NCI-H146 treated with DMSO at 0.1 percent for 48 hours (cell line): ENCODE data around the gene C5orf15.
A peak's percentile ranks its signal among the peaks of the same experiment; 100 is the strongest.
"Not testable (repeated sequence)": the region's sequence is repeated elsewhere in the genome, so short reads cannot be mapped to it uniquely, and the experiment has no call there.

Source experiments
- DNase-seq: peaks from one replicate; lab custom pipeline; 2025; ENCODE audit not compliant: unreplicated experiment; lab: John Stamatoyannopoulos, UW

C5orf15 gene

DNA sequence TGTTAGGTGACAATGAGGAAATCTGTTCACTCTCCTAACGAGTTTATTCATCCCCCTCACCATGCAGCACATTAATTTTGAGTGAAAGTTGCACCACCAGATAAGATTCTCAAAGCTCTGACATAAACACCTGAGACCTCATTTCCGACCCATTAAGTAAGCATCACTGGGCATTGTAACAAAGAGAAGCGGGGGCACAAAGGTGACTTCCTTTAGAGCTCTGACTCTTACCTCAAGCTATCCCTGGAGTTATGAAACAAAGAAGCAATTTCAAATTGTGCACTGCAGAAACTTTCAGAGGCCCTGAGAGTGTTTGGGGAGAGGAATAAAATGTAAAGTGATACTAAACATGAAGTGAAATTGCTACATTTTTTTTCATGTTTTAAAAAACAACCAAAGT, 29.5 kb downstream of the C5orf15 start:
- DNase-seq, result peak; percentile 7

DNA sequence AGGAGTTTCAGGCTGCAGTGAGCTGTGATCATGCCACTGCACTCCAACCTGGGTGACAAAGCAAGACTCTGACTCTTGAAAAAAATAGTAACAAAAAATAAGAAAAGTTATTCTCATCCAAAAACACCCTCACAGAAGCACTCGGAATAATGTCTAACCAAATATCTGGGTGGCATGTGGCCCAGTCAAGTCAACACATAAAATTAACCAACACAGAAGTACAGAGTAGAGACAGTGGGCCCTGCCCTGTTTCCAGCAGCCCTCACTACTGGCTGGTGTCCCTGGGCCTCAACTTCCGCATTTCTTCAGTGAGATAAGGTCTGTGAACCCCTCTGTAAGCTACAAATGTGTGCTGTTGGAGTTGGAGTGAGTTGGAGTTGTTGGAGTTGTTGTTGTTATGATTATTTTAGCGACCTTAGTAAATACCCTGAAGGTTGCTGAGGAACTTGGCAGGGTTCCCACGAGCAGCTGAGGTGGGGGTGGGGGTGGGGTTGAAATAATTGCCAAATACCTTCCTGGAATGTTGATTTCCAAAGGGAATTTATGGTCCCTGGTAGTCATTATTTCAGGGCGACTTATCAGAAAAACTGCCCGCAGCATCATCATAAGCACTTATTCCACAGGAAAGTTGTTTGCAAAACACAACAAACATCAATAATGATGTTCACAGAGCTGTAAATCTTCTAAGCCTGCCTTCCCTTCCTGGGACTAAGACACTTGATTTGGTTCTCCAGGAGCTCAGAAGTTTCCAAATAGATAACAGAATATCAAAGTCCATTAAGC, 30.2 kb downstream of the C5orf15 start:
- no peak for DNase-seq

DNA sequence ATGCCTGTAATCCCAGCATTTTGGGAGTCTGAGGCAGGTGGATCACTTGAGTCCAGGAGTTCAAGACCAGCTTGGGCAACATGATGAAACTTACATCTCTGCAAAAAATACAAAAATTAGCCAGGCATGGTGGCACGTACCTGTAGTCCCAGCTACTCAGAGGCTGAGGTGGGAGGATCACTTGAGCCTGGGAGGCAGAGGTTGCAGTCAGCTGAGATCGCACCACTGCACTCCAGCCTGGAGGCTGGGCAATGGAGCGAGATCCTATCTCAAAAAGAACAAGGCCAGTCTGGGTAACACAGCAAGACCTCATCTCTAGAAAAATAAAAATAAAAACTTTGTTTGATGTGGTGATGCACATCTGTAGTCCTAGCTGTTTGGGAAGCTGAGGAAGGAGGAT, 30.8 kb downstream of the C5orf15 start:
- DNase-seq, result not testable (repeated sequence)

DNA sequence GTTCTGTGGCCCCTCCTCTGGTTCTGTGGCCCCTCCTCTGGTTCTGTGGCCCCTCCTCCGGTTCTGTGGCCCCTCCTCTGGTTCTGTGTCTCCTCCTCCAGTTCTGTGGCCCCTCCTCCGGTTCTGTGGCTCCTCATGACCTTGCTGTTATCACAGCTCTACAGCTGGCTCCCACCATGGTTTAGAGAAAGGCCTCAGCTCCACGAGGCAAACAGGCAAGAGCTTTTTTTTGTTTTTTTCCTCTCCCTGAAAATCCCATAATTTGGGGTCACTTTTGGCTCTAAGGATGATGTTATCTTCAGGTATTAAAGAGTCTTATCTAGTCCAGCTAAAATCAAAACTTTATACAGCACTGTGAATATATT, 31.8 kb downstream of the C5orf15 start:
- no peak for DNase-seq

DNA sequence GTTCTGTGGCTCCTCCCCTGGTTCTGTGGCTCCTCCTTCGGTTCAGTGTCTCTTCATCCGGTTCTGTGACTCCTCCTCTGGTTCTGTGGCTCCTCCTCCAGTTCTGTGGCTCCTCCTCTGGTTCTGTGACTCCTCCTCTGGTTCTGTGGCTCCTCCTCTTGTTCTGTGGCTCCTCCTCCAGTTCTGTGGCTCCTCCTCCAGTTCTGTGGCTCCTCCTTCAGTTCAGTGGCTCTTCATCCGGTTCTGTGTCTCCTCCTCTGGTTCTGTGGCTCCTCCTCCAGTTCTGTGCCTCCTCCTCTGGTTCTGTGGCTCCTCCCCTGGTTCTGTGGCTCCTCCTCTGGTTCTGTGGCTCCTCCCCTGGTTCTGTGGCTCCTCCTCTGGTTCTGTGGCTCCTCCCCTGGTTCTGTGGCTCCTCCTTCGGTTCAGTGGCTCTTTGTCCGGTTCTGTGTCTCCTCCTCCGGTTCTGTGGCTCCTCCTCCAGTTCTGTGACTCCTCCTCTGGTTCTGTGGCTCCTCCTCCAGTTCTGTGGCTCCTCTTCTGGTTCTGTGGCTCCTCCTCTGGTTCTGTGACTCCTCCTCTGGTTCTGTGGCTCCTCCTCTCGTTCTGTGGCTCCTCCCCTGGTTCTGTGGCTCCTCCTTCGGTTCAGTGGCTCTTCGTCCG, 32.3 kb downstream of the C5orf15 start:
- DNase-seq, result not testable (repeated sequence)

DNA sequence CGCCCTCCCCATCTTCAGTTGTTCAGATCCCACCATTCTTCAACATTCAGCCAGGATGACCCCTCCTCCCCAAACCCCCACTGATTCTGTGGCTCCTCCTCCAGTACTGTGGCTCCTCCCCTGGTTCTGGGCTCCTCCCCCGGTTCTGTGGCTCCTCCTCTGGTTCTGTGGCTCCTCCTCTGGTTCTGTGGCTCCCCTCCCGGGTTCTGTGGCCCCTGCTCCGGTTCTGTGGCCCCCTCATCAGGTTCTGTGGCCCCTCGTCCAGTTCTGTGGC, 32.8 kb downstream of the C5orf15 start:
- DNase-seq, result no peak

DNA sequence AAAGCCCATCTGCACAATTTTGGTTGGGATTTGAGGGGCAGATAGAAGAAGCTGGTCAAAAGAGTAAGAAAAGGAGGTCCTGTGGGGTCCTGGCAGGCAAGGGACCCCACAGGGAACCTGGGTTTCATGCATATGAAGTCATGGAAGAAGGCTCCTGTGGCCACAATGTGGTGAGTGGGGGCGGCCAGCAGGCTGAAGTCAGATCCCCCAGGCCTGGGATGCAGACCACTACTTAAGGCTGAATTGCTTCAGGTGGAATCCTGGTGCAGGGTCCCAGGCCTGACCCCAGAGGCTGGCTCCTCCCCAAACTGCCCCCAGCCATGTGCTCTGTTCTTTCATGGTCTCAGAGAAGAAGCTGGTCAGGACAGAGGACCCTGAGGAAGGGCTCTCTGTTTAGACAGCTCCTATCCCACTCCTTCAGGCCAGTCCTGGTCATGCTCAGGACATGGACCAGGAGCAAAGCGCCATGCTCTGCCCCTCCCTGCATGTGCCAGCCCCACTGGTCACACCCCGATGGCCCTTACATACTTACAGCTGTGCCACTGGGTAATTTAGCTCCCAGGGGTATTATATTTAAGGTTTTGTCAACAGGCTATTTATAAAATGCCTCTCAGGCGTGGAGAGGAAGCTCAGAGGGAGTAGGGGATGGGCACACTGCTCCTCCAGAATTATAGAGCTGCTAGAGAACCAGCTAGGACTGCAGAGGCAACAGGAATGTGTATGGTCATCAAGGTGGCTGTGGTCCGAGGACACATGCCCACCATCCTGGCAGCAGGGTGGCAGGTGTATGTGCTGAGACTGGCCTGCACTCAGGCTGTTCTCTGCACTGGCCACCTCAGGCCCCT, 33.4 kb downstream of the C5orf15 start:
- DNase-seq, result no peak

DNA sequence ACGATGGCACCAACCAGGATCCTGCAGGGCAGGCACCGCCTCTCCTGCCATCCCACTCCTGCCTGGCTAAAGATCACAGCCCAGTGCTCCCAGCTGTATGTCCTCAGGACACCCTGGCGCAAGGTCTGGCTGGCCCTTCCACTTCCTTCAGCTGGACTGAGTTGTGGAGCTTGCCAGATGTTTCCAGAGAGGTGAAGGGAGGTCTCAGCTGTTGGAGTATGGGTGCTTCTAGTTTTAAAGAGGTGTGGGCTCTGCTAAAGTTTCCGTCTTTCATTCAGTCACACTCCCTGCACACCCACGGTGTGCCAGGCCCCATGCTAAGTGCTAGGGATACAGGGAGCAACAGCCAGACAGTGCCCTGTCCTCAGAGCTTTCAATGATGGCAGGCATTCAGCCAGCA, 34.1 kb downstream of the C5orf15 start:
- no peak for DNase-seq

DNA sequence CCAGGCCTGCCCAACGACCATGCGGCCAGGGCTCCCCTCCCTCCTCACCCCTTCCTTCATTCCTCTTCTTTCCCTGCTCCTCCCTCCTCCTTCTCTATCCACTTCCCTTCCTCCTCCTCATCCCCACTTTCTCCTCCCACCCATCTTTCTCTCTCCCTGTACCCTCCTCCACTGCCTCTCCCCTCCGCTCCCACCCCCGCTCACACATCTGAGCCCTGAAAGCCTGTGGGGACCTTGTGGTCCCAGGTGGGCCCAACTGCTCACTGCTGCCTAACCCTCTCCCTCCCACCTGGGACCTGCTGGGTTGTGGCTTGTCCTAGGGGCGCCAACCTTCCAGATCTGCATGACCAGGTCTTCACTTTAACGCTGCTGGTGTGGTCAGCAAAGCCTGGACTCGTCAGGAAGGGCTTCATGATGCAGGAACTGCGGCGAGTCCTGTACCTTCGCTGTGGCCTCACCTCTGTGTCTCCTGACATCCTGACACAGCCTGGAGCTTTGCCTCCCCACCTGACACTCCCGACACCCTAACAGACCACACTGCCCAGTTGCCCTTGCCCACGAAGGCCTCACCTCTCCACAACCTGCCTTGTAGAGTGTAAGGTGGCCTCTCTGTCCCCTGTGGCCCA, 34.6 kb downstream of the C5orf15 start:
- no peak for DNase-seq

DNA sequence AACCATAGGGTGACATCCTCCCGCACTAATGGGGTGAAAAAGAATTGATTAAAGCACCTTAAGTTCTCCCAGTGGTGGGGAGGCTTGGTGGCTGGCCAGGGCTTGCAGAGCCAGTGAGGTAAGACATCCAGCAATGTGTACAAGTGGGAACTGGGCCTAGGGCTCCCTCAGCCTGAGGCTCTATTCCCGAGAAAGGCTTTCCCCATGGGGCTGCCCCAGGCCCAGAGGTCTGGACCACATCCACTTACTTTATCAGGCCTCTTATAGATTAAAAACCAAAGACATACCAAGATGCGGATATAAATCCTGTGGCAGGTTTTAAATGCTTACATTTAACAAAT, 35.3 kb downstream of the C5orf15 start:
- DNase-seq, result no peak

DNA sequence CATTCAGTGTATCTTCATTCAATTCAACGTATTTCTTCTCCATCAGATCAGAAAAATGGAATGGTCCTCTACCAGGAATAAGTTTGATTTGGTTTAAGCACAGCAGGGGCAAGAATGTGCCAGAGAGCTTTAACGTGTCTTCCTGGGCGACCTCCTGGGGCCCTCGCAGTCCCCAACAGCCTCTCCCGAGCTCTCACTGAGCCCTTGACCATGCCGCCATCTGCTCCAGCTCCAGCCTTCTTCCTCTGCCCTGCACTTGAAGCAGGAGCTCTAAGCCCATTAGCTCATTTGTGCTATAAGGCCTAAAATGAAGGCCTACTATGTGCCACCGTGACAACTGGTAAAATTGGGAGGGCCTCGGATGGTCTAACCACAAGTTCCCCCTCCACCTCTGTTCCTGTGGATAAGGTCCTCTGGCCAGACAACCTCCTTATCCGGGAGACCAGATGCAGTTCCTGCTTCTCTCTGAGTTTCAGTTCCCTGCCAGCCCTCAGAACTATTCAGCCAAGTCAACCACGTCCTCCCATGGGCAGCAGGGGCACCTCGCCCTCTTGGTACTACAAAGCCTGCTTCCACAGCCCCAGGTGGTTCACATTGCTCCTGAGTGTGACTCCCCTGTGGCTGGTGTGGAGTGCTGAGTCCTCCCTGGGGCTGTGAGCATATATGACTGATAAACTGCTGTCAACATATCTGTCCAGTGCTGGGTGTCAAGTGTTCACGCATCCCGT, 35.8 kb downstream of the C5orf15 start:
- no peak for DNase-seq

DNA sequence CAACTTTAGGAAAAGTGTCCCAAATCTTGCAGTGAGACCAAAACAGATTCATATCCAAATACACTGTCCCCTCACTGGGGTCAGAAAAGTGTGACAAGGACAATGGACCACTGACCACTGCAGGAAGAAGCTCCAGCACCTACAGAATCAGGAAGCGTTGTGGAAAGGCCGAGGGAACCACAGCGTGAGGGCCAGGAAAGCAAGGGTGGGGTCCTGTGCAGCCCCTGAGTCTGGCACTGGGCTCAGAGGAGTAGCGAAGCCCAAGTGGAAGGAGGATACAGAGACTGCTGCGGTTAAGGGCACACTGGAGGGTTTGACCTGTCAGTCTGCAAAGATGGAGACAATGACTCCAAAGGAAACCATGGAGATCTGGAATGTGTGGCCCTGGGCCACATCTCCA, 36.9 kb downstream of the C5orf15 start:
- DNase-seq, result no peak

DNA sequence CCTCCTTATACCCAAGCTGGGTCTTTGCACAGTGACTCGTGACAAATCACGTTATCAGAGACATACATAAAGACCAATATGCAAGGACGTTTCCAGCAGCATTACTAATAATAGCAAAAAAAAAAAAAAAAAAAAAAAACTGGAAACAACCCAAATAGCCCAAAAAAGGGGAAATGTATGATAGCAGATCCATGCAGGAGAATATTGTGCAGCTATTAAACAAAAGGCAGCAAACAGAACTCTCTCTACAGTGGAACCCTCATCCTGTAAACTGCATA, 37.7 kb downstream of the C5orf15 start:
- no peak for DNase-seq

DNA sequence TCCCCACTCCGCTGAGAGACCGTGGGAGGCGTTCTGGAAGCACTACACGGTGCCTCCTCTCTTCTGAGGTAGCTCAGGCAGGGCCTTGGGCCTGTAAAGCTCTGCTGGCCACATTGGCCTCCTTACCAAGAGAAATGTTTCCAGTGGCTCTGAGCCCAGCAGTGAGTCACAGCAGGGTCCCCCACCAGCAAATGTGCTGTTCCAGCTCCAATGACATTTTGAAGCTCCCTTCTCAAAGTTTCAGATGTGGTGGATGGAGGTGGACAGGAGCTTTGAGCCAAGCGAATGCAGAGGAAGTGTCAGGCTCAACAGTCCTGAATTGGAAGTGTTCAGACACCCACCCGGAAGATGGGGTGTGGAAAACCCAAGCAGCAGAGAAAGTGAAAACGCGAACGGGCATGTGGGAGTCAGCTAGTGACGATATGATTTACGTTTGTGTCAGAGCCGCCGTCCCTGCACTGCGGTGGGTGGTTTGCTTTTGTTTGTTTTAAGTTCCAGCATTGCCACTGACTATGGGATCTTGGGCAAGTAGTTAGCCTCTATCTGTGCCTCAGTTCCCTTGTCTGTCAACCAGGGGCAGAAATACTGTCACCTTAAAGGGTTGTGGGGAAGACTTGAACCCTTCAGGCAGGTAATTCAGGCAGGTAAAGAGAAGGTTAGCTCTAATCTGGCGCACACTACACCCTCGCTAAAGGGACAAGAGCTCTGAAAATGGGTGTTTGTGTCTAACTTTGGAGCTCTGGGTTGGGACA, 38.2 kb downstream of the C5orf15 start:
- no peak for DNase-seq

DNA sequence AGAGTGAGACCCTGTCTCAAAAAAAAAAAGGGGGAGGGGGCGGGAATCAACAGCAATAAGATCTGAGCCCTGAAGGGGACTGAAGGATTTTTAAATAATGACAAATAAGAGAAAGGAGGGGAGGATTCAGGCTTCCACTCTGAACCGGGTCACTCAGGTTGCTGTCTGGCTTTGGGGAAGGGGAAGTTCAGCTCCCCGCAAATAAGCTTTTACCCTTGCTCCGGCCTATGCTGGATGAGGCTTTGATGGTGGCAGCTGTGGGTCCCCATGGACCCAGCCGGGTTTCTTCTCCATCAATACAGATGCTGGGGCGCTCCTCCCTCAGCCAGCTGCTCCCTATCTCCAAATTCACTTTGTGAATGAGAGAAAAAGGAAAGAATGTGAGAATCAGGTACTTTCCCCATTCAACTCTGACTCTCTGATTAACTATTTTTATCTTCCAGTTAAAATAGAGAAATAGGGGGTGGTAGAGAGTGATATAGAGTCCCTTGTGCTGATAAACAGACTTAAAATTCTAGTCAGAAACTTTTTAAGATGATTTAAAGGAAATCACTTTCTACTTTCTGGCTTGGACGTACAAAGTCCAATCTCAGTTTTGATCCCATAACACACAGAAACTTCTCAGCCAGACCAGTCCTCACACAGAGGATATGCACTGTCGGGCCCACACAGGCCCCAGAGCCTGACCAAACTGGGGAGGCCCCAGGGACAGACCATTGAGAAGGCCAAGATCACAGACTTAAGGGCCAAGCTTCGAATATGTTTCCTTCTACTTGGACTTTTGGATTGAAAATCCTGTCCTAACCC, 39.6 kb downstream of the C5orf15 start:
- DNase-seq, result no peak

DNA sequence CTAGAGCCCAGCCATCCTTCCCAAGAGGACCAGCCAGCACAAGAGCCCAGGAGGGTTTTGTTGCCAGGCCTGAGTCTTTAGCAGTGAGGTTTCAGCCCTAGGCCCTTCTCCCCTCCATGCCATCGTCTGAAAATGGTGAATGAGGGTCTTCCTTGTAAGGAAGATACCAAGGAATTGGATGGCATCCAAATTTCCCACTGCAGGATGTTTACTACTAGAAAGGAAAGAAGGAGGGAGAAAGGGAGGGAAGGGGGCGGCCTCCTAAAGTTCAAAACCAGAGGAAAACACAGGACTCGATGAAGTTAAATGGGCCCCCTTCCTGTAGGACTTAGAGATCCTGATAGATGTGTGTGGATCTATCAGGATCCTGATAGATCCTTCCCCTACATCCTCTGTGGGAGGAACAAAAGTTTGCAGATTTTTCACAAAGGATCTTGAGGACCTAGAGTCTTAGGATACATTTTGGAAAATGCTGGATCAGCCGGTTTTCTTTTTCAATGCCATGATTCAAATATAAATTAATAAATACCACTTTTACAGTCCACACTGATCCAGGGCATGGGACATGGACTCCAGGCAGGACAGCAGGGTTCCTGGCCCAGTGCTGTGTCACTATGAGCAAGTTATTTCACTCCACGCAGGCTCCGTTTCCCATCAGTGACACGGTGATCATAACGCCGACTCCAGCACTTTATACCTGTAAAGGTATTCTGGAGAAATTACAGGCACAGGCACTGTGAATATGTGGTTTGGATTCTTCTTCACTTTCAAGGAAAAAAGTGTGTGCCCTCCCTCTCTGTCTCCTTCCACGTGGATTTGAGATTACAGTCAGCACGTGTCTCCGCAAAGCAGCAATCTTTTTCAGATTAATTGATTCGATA, 40.9 kb downstream of the C5orf15 start:
- DNase-seq, result no peak

DNA sequence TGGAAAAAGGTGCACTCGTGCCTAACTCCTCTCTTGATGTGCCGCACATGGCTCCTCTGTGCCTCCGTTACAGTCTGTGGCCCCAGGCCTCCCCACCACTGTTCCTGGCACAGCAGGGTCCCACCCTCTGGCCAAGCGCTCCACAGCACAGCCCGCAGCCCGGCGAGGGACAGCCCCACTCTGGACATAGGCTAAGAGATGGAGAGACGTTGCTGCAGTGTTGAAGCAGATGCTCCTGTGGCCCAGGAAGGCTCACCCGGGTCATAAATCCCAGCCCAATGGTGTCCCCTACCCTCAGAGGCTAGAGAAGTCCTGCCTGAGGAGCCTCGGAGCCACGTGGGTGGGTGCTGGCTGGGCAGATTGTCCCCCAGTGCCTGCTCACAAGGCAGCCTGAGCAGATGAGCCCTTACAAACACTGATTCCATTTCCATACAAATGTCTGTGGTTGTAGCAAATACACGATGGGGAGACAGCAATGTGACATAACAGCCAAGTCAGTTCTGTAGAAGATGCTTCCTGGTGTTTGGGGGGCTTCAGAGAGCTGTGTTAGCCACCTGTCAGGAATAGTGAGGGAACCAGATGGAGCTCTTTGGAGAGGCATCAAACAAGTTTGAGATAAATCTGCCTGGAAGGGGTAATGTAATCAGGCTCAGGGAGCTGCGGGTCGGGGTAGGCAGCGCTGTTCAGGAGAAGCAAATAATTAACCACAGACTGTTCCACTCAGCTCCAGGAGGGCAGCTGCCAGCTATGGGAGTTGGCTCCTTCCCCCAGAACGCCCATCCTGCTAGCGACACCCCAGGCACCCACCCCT, 41.7 kb downstream of the C5orf15 start:
- no peak for DNase-seq

DNA sequence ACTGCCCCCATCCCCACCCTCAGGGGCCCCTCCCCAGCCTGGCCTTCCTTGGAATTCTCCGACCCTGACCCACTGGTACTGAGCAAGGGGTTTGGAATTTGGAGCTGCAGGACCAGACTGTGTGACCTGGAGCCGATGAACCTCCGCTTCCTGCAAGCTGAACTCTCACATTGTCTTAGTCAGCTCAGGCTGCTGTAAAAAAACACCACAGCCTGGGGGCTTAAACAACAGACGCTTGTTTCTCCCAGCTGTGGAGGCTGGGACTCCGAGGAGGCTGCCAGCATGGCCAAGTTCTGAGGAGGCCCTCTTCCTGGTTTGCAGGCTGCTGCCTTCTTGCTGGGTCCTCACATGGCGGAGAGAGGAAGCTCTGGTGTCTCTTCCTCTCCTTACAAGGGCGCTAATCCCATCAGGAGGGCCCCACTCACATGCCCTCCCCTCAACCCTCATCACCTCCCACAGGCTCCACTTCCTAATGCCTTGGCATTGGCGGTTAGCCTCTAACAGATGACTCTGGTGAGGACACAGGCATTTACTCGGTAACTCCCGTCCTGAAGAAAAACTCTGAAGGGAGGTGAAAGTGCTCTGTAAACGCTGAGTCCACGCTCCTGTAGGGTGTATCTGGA, 42.4 kb downstream of the C5orf15 start:
- no peak for DNase-seq
